H1 (cell line): ENCODE data around the gene CRISPLD2. TPM values are rescaled to one million over a fixed set of nuclear protein-coding genes. Genes with fewer than 3 reads are reported as not detected.

Experiments used
- CTCF ChIA-PET: fragments of 300-600 bp; sonication (Branson Sonifier 250); formaldehyde crosslinking; loops from one replicate; lab custom pipeline; 2021; ENCODE audit not compliant: partially characterized antibody; lab: Charles Lee
- POLR2A ChIA-PET: fragments of 300-600 bp; sonication (Branson Sonifier 250); formaldehyde crosslinking; loops from one replicate; lab custom pipeline; 2021; ENCODE audit warnings: inconsistent platforms; ENCODE audit not compliant: partially characterized antibody; lab: Charles Lee
- DNase-seq, 2 experiments: peaks; one replicate each; pipeline versions ENCODE4 v3.0.0 to v3.0.0-alpha.2; 2010 to 2022; ENCODE audit warnings: low spot score in 2 of 2, low read depth in 1 of 2, mixed read lengths in 1 of 2
- FAIRE-seq: peaks from 2 replicates; lab custom pipeline; 2011; peaks lifted over from hg19 to GRCh38; lab: Jason Lieb, UNC
- H2AFZ ChIP-seq: 2 replicates; pipeline ENCODE4 v1.8.1; 2012; ENCODE audit warnings: low read length, inconsistent platforms
- H2AK5ac ChIP-seq: 2 replicates; pipeline ENCODE4 v1.6.1; 2013; ENCODE audit warnings: low read depth, low read length
- H2BK120ac ChIP-seq: replicated peaks from 2 replicates; pipeline ENCODE3; 2013; ENCODE audit warnings: low read depth, low read length, inconsistent platforms
- H2BK12ac ChIP-seq: 2 replicates; pipeline ENCODE4 v1.6.1; 2013; ENCODE audit warnings: low read depth, low read length
- H2BK15ac ChIP-seq: 2 replicates; pipeline ENCODE4 v1.6.1; 2013; ENCODE audit warnings: low read length
- H2BK20ac ChIP-seq: 2 replicates; pipeline ENCODE4 v1.6.1; 2013; ENCODE audit warnings: low read length
- H2BK5ac ChIP-seq: 2 replicates; pipeline ENCODE4 v1.6.1; 2013; ENCODE audit warnings: low read depth, low read length
- H3K14ac ChIP-seq: 2 replicates; pipeline ENCODE4 v1.6.1; 2013; ENCODE audit warnings: inconsistent platforms; ENCODE audit not compliant: insufficient read length
- H3K18ac ChIP-seq: 2 replicates; pipeline ENCODE4 v1.6.1; 2013; ENCODE audit warnings: low read length; ENCODE audit errors: extremely low read depth
- H3K23ac ChIP-seq: 2 replicates; pipeline ENCODE4 v1.6.1; 2013; ENCODE audit warnings: inconsistent platforms; ENCODE audit not compliant: insufficient read length
- H3K23me2 ChIP-seq: 2 replicates; pipeline ENCODE4 v1.6.1; 2013; ENCODE audit warnings: low read depth, low read length
- H3K27ac ChIP-seq: 2 replicates; pipeline ENCODE4 v1.6.1; 2011; ENCODE audit warnings: low read depth, low read length, inconsistent platforms
- H3K27me3 ChIP-seq, 4 experiments: replicated peaks in 1 of 4; 1 replicate in 1 of 4; 2 replicates in 3 of 4; pipeline versions ENCODE4 v1.6.1 to v1.8.1; 2011 to 2013; ENCODE audit warnings: low read length in 3 of 4, mild to moderate bottlenecking in 3 of 4, inconsistent platforms in 2 of 4, mixed read lengths in 2 of 4, moderate library complexity in 1 of 4; ENCODE audit not compliant: control insufficient read depth in 3 of 4, insufficient read depth in 3 of 4; ENCODE audit errors: extremely low read depth in 1 of 4
- H3K36me3 ChIP-seq, 4 experiments: 2 replicates each; pipeline versions ENCODE4 v1.6.1 to v1.8.1; 2011 to 2013; ENCODE audit warnings: mild to moderate bottlenecking in 4 of 4, low read length in 3 of 4, moderate library complexity in 2 of 4, control low read depth in 1 of 4, inconsistent platforms in 1 of 4; ENCODE audit not compliant: insufficient read depth in 4 of 4, control insufficient read depth in 2 of 4
- H3K4ac ChIP-seq: replicated peaks from 2 replicates; pipeline ENCODE3; 2013; ENCODE audit warnings: low read length, low read depth, mixed read lengths, inconsistent platforms; ENCODE audit not compliant: insufficient read length
- H3K4me1 ChIP-seq, 4 experiments: replicated peaks in 1 of 4; 1 replicate in 1 of 4; 2 replicates in 3 of 4; pipeline versions ENCODE4 v1.6.1 to v1.8.1; 2011 to 2013; ENCODE audit warnings: low read length in 3 of 4, inconsistent platforms in 2 of 4, mixed read lengths in 1 of 4; ENCODE audit not compliant: insufficient read depth in 4 of 4, control insufficient read depth in 3 of 4
- H3K4me2 ChIP-seq, 2 experiments: 2 replicates each; pipeline versions ENCODE4 v1.6.1 to v1.8.1; 2011 to 2013; ENCODE audit warnings: low read depth in 2 of 2, low read length in 2 of 2, control low read depth in 1 of 2, inconsistent platforms in 1 of 2, mild to moderate bottlenecking in 1 of 2; ENCODE audit not compliant: insufficient read depth in 1 of 2
- H3K4me3 ChIP-seq, 4 experiments: fragments of 200-600, 300-600 bp in 1 of 4; sonication (generic), shearing (Covaris generic), sonication (Bioruptor Twin) in 1 of 4; 2 replicates each; pipeline versions ENCODE4 v1.5.1 to v1.8.1; 2011 to 2016; ENCODE audit warnings: low read length in 4 of 4, low read depth in 3 of 4, control low read depth in 2 of 4, inconsistent platforms in 2 of 4, mild to moderate bottlenecking in 2 of 4, mixed read lengths in 1 of 4, moderate library complexity in 1 of 4; ENCODE audit not compliant: insufficient read depth in 2 of 4; ENCODE audit errors: extremely low read depth in 1 of 4
- H3K56ac ChIP-seq: replicated peaks from 2 replicates; pipeline ENCODE3; 2013; ENCODE audit warnings: low read depth, mild to moderate bottlenecking, mixed read lengths, low read length, inconsistent platforms; ENCODE audit not compliant: insufficient read length
- H3K79me1 ChIP-seq: 2 replicates; pipeline ENCODE4 v1.6.1; 2013; ENCODE audit warnings: low read depth, low read length, control low read depth
- H3K79me2 ChIP-seq, 2 experiments: 2 replicates each; pipeline versions ENCODE4 v1.6.1 to v1.8.1; 2012 to 2013; ENCODE audit warnings: low read length in 2 of 2, mild to moderate bottlenecking in 2 of 2, inconsistent platforms in 1 of 2; ENCODE audit not compliant: insufficient read depth in 2 of 2, control insufficient read depth in 1 of 2
- H3K9ac ChIP-seq, 4 experiments: replicated peaks in 1 of 4; 1 replicate in 1 of 4; 2 replicates in 3 of 4; pipeline versions ENCODE4 v1.6.1 to v1.8.1; 2011 to 2013; ENCODE audit warnings: low read depth in 3 of 4, low read length in 3 of 4, control low read depth in 2 of 4, mild to moderate bottlenecking in 2 of 4, moderate library complexity in 2 of 4, inconsistent platforms in 1 of 4; ENCODE audit errors: extremely low read depth in 1 of 4
- H3K9me3 ChIP-seq, 2 experiments: 2 replicates each; pipeline versions ENCODE4 v1.6.1 to v1.8.1; 2012 to 2013; ENCODE audit warnings: mild to moderate bottlenecking in 2 of 2, moderate library complexity in 2 of 2, control low read depth in 1 of 2, inconsistent platforms in 1 of 2, low read depth in 1 of 2, low read length in 1 of 2, mixed read lengths in 1 of 2; ENCODE audit not compliant: insufficient read depth in 2 of 2
- H4K20me1 ChIP-seq, 2 experiments: replicated peaks in 1 of 2; 2 replicates each; pipeline versions ENCODE3 to v1.8.1; 2011 to 2013; ENCODE audit warnings: inconsistent platforms in 2 of 2, low read length in 2 of 2, mild to moderate bottlenecking in 1 of 2; ENCODE audit not compliant: insufficient read depth in 2 of 2, control insufficient read depth in 1 of 2
- H4K5ac ChIP-seq: 2 replicates; pipeline ENCODE4 v1.6.1; 2013; ENCODE audit warnings: low read length, low read depth, mixed read lengths, inconsistent platforms; ENCODE audit not compliant: insufficient read length
- H4K8ac ChIP-seq: 2 replicates; pipeline ENCODE4 v1.8.0; 2013; ENCODE audit warnings: mild to moderate bottlenecking, moderate library complexity, low read length, inconsistent platforms; ENCODE audit not compliant: insufficient read depth; ENCODE audit errors: extremely low read depth
- H4K91ac ChIP-seq: replicated peaks from 2 replicates; pipeline ENCODE3; 2013; ENCODE audit warnings: low read length, mixed read lengths, inconsistent platforms; ENCODE audit not compliant: insufficient read length
- CBX8 ChIP-seq: fragments of 300-800, 300-1000 bp; sonication (generic); IDR thresholded peaks from 2 replicates; pipeline ENCODE4 v1.7.1; 2016; ENCODE audit warnings: low read depth, low read length, borderline replicate concordance
- CTBP2 ChIP-seq: IDR thresholded peaks from 2 replicates; pipeline ENCODE4 v1.7.0; 2011; ENCODE audit warnings: borderline replicate concordance, mild to moderate bottlenecking, moderate library complexity, mixed read lengths, low read length; ENCODE audit not compliant: insufficient read depth, insufficient read length
- E2F6 ChIP-seq: IDR thresholded peaks from 2 replicates; pipeline ENCODE4 v1.6.1; 2012; ENCODE audit warnings: inconsistent platforms
- FOSL1 ChIP-seq: IDR thresholded peaks from 2 replicates; pipeline ENCODE4 v1.6.1; 2011; ENCODE audit warnings: mild to moderate bottlenecking, low read depth, low read length, moderate library complexity; ENCODE audit not compliant: insufficient read depth
- GABPA ChIP-seq: IDR thresholded peaks from 2 replicates; pipeline ENCODE4 v1.6.1; 2011; ENCODE audit warnings: mild to moderate bottlenecking, low read length, moderate library complexity, borderline replicate concordance; ENCODE audit not compliant: insufficient read depth
- GTF2F1 ChIP-seq: IDR thresholded peaks from 2 replicates; pipeline ENCODE4 v1.6.1; 2012; ENCODE audit warnings: low read depth, low read length, improper control_type of control experiment, borderline replicate concordance
- HDAC6 ChIP-seq: IDR thresholded peaks from one replicate; pipeline ENCODE4 v1.7.1; 2012; ENCODE audit warnings: low read depth, mild to moderate bottlenecking, inconsistent platforms, low read length, moderate library complexity
- PHF8 ChIP-seq: fragments of 200-600 bp; sonication (generic); conservative IDR thresholded peaks from 2 replicates; pipeline ENCODE4 v1.7.1; 2012; ENCODE audit warnings: low read depth, mild to moderate bottlenecking, inconsistent platforms, low read length, moderate library complexity
- SIN3A ChIP-seq, 2 experiments: IDR thresholded peaks in 1 of 2; conservative IDR thresholded peaks in 1 of 2; 2 replicates each; pipeline ENCODE4 v1.6.1; 2011 to 2012; ENCODE audit warnings: low read length in 2 of 2, improper control_type of control experiment in 1 of 2, low read depth in 1 of 2, mild to moderate bottlenecking in 1 of 2
- SP2 ChIP-seq: IDR thresholded peaks from 2 replicates; pipeline ENCODE4 v1.6.1; 2012; ENCODE audit warnings: mild to moderate bottlenecking, low read length, inconsistent platforms
- SRF ChIP-seq: IDR thresholded peaks from 2 replicates; pipeline ENCODE4 v1.6.1; 2011; ENCODE audit warnings: mild to moderate bottlenecking, low read depth, low read length, moderate library complexity
- WGBS, 2 experiments: shearing (Covaris generic) in 1 of 2; methylation state at CpG; one replicate each; pipeline versions ENCODE4 v1.1.6 to v1.1.7; 2013 to 2015; ENCODE audit warnings: low lambda C conversion rate in 2 of 2, mixed read lengths in 2 of 2, inconsistent platforms in 1 of 2, low coverage in 1 of 2, missing lambda C conversion rate in 1 of 2; ENCODE audit not compliant: insufficient replicate concordance in 2 of 2, insufficient coverage in 1 of 2, insufficient read length in 1 of 2; ENCODE audit errors: extremely low coverage in 1 of 2, missing lambda C conversion rate in 1 of 2; 5-methylcytosine and 5-hydroxymethylcytosine counted together
- polyA plus RNA-seq, 7 experiments: library from polyadenylated mRNA; depleted of rRNA in 3 of 7; stranded (reverse) in 5 of 7; unstranded in 2 of 7; fragments of >200 nt in 5 of 7; fragments of 200-250 nt in 2 of 7; gene quantifications; 1 replicate in 5 of 7; 2 replicates in 1 of 7; 4 replicates in 1 of 7; pipeline versions ENCODE4 v1.2.1 to v1.2.3, GENCODE V29; 2011 to 2013; ENCODE audit warnings: missing spikeins in 2 of 7, mixed read lengths in 2 of 7
- total RNA-seq: library from RNA; stranded (reverse); fragmentation: NEBNext Ultra II Directional; extraction: Animal tissue kit (Norgen Biotek cat#: 25700); gene quantifications from 2 replicates; pipeline ENCODE4 v1.2.1, GENCODE V29; 2021

CRISPLD2 gene
- total and polyA plus RNA-seq, 2 of the 8 experiments (the other 6 are each of a cell fraction or from before 2014, with no cell fraction given) = 2.7 to 5.1 TPM

DNA sequence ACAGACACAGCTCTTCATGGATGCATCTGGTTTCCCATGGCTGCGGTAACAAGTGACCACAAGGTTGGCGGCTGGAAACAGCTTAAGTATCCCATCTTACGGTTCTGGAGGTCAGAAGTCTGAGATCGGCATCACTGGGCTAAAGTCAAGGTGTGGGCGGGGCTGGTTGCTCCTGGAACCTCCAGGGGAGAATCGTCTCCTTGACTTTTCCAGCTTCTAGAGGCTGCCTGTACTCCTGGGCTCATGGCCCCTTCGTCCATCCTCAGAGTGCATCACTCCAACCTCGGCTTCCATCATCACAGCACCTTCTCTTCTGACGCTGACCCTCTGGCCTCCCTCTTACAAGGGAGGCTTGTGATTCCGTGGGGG, 12.9 kb upstream of the CRISPLD2 start:
- H4K20me1 ChIP-seq = peaks cover 0 to 2% of the 10 kb centered on the region in 2 experiments
- no peaks in the 10 kb centered on the region for H3K79me2 ChIP-seq
- H3K79me1 ChIP-seq = no peaks in the 10 kb centered on the region
- H4K8ac ChIP-seq = no peak overlapping the region
- no peak overlapping the region for H3K4me3 ChIP-seq
- 91% methylated on average over 10 of the region's 10 CpGs; no CpG with 5 or more reads in 1 of the 2 experiments for WGBS, 2 experiments
- H3K27ac ChIP-seq = no peak overlapping the region
- H4K91ac ChIP-seq = no peak overlapping the region
- no peak overlapping the region for H3K14ac ChIP-seq
- H2AK5ac ChIP-seq = no peak overlapping the region
- no peak overlapping the region for H2BK20ac ChIP-seq
- ChIA-PET POLR2A (no interaction called here), CTCF (interaction anchor here (0.9 kb wide), 1 partner anchor 164 kb away, joined by 4 read pairs; no protein-coding TSS in a partner anchor)
- H3K56ac ChIP-seq = no peak overlapping the region
- no peak overlapping the region for H3K4ac ChIP-seq
- H2BK120ac ChIP-seq = no peak overlapping the region
- H3K4me1 ChIP-seq = no peaks in the 10 kb centered on the region
- no peak overlapping the region for H2BK5ac ChIP-seq
- H3K4me2 ChIP-seq = no peak overlapping the region
- H2BK15ac ChIP-seq = no peak overlapping the region
- no peaks in the 10 kb centered on the region for H3K36me3 ChIP-seq
- H2AFZ ChIP-seq = no peak overlapping the region
- peaks cover 0 to 4% (median 0%) of the 10 kb centered on the region in 4 experiments; a peak in 1 of 7 replicates for H3K27me3 ChIP-seq
- no peak for DNase-seq
- no peaks in the 10 kb centered on the region for H3K23me2 ChIP-seq
- H3K18ac ChIP-seq = no peak overlapping the region
- no peak overlapping the region for H2BK12ac ChIP-seq
- H3K9ac ChIP-seq = no peak overlapping the region
- H3K23ac ChIP-seq = no peak overlapping the region
- no peak overlapping the region for H4K5ac ChIP-seq
- no peak for FAIRE-seq
- H3K9me3 ChIP-seq = no peaks in the 10 kb centered on the region; a peak in 1 of 4 replicates
- TF ChIP-seq GABPA (no peak), SIN3A (conservative IDR thresholded peaks at IDR 0.05 in 1 of 2, IDR thresholded peaks at IDR 0.05 in 1 of 2; ENCODE audit: low read depth in 1 of 2, low read length in 2 of 2) (no peak), SP2 (no peak), FOSL1 (no peak), CBX8 (no peak), PHF8 (no peak), HDAC6 (no peak), CTBP2 (no peak), E2F6 (no peak), SRF (no peak), GTF2F1 (no peak)
